COR-L47 (cell line): ENCODE measurements around the gene OMP.

Experiments used
- DNase-seq: peaks from one replicate; lab custom pipeline; 2025; lab: John Stamatoyannopoulos, UW

The OMP gene

DNA sequence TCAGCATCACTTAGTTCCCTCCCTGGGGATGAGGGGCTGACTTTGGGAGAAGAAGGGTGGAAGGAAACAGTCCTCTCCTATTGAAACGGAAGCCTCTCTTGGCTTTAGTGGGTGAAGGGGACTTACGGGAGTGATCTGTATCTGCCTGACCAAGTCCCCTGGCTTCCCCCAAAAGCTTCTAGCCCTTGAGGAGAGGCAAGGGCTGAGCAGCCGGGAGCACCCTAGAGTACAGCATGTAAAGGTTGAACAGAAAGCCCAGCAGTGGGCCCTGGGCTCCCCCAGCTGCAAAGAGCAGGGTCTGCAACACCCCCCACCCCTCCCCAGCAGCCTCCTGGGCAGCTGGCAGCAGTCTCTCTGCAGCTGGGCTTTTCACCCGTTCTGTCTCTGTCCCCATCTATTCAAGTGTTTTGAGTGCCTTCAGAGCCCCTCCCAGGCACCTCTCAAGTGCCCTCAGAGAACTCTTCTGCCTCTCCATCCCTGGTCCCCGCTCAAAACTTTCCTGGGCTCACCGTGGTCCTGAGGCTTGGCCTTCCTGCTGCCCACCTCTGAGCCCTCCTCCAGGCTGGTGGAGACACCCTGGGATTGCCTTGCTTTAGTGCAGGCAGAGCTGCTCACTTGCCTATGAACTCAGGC, 33.2 kb upstream of the OMP start:
- DNase-seq: no peak

DNA sequence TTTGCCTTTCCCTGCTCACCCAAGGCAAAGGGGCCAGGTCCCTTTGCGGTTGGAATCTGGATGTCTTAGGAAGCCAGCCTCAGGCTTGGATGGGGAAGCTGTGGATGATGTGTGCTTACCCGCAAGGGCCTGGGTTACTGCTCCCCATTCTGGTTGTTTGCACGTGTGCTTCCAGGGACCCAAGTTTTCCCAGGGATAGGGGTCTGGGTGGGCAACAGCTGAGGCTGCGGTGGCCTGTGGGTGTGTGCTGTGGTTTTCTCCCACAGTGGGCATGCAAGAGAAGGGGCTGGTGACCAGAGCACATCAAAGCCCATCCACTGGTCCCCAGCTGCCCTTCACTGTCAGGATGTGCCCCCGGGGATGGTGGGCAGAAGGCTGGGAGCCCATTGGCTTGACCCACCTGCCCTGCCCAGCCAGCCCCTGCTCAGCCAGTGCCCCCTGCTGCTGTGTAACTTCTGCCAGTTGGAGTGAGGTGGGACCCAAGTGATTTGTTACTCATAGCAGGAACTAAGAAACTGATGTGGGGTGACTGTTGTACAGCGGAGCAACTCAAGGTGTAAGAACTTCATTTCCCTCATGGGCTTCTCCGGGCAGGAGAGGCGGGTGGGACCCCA, 32.6 kb upstream of the OMP start:
- DNase-seq: no peak

- DNase-seq: no peak
Measured at GRCh38 chr11:77071077-77071476, 31.6 kb upstream of the OMP start.

DNA sequence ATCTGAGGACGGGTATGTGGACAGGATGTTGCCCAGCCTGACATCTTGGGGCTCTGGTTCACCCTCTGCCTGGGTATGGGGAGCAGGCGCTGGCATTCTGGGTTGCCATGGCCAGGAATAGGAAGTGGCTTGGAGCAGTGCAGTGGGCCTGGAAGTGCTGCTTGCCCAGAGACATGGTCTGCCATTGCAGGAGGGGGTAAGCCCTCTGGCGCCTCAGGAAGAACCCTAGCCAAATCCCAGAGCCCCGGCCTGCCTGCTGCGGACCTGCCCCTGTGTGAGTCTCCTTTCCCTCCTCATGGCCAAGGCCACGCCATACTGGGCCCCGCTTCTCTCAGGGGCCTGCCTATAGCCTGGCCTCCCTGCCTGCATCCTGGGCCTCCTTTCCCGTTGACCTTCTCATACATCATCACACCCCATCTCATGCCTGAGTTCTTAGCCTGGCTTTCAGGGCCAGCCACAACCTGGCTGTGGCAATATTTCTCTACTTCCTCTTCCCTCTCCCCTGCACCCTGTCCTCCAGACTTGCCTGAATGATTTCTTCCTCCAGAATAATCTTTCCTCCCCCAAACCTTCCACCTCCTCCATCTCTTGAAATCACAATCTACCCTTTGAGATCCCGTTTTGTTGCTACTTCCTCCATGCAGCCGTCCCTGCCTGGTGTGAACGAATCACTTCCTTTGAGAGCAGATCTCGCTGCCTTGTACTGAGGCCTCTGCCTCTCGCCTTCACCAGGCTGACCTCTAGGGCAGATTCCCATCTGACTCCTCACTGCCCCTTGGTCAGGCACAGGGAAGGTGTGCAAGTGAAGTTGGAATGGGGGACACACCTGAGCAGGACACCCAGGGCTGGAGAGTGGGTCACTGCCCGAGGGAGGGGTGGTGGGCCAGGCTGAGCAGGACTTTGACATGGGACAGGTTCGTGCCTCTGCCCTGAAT, 30.7 kb upstream of the OMP start:
- DNase-seq: no peak

DNA sequence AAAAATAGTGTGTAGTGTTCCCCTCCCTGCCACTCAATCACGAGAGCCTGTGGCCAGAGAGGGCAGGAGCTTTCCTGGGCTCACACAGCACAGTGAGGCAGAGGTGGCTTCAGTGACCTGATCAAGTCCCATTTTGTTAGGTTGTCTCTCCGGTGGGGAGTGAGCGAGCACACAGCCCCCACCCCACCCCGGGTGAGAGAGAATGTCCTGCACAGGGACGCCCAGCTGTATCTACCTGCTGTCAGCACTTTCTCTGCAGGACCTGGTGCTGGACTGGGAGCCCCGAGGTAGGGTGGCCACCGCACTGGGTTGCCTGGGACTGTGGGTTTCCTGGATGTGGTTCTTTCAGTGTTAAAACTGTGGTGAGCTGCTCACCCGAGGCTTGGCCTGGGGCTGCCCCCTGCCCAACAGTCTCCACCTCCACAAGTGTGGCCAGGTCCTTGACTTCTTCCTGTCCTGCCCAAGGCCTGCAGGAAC, 29.8 kb upstream of the OMP start:
- DNase-seq: no peak

GRCh38 chr11:77073328-77074001, 29.2 kb upstream of the OMP start:
- DNase-seq: no peak

- DNase-seq: no peak
Measured at GRCh38 chr11:77074205-77074604, 28.4 kb upstream of the OMP start.

GRCh38 chr11:77074626-77075221, 27.9 kb upstream of the OMP start:
- DNase-seq: no peak

GRCh38 chr11:77075425-77075905, 27.2 kb upstream of the OMP start:
- no peak for DNase-seq

GRCh38 chr11:77079666-77080065, 23.0 kb upstream of the OMP start:
- no peak for DNase-seq

DNA sequence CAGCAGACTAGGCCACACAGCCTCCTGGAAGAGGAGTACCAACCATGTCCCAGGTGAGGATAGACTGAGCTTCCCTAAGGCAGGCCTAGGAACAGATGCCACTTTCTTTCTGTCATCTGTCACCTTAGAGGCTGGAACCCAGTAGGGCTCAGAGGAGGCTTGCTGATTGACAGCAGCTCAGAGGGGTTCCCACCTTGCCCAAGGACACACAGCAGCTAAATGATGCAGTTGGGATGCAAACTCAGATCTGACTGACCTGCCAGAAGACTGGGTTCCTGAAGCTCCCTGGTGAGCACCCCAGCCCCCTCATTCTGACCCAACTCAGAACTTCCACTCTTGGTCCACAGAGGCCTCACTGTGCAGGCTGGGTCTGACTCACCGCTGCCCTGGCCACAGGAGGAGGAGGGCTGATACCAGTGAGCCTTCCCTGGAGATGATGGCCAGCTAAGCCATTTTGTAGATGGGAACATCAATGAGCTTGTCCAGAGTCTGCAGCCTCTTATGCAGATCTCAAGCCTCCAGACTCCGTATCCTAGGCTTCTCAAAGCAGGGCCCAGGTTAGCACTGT, 21.9 kb upstream of the OMP start:
- no peak for DNase-seq

DNA sequence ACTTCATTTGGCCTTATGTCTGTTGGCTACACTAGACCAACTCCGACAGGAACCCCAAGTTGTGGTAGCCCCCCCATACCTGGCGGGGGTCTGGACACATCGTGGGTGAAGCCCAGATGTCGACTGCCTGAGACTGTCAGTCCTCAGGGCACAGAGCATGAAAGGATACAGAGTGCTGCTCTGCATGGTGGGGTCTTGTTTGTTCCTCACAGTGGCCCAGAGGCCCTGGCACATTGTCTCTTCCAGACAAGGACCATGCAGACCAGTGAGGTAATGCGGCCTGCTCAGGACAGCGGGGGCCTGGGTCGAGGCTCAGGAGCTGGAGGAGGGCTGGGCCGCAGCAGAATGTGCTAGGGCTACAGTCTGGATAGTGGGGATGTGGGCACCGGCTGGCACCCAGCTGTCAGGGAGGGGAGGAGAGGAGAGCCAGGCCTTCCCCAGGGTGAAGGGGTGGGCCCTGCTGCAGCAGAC, 21.2 kb upstream of the OMP start:
- no peak for DNase-seq

GRCh38 chr11:77081976-77082836, 20.4 kb upstream of the OMP start:
- DNase-seq: no peak

DNA sequence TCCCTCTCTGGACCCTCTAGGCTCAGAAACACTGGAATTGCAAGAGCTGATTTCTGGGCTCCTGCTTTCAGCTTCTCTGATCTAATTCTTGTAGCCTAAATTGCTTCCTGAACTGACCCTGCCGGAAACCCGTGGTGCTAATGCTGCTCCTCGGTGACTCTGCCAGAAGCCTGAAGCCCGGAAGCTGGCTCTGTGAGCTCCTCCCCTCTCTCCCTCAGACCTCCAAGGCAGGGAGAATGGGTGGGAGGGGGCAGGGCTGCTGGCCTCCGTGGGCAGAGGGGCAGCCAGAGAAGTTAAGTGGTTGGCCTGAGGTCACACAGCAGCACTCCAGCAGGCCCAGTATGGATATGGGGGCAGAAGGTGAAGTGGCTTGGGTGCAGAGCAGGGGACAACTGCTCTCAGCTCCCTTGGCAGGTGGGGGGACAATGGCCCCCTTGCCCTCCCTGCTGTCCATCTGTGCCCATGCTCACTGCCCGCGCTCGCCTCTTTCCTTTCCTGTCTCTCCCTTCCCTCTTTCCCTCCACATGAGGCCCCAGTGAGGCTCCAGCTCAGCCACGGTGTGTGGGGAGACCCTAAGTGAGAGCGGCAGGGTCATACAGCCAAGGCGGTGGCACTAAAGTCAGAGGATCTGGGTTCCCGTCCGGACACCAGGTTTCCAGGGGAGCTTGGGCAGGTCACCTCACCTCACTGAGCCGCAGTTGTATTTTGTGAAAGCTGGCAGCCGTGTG, 19.6 kb upstream of the OMP start:
- DNase-seq: no peak

- no peak for DNase-seq
Measured at GRCh38 chr11:77083566-77084245, 18.9 kb upstream of the OMP start.

GRCh38 chr11:77084581-77085191, 18.0 kb upstream of the OMP start:
- no peak for DNase-seq

GRCh38 chr11:77085652-77086051, 17.0 kb upstream of the OMP start:
- no peak for DNase-seq
